Measurements from ENCODE around the gene SPRR1A.

GRCh38 chr1:153028766-153029165, 44.9 kb downstream of the SPRR1A start:
- TF ChIP-seq MXI1 (IDR thresholded peaks at IDR 0.05; ENCODE audit: borderline replicate concordance, low read depth, low read length) = no peak
- TF ChIP-seq, protein P1, sequence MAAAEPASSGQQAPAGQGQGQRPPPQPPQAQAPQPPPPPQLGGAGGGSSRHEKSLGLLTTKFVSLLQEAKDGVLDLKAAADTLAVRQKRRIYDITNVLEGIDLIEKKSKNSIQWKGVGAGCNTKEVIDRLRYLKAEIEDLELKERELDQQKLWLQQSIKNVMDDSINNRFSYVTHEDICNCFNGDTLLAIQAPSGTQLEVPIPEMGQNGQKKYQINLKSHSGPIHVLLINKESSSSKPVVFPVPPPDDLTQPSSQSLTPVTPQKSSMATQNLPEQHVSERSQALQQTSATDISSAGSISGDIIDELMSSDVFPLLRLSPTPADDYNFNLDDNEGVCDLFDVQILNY (CRISPR knock-in tag; conservative IDR thresholded peaks at IDR 0.05) = no peak
- TF ChIP-seq ZBTB21 (CRISPR knock-in tag; IDR thresholded peaks at IDR 0.05) = no peak
- no peak for TF ChIP-seq CTCF (CRISPR knock-in tag; IDR thresholded peaks at IDR 0.05)
- TF ChIP-seq CBX2 (IDR thresholded peaks at IDR 0.05; ENCODE audit: low read depth, low read length) = no peak
- no peak for TF ChIP-seq CBX2 (CRISPR knock-in tag; IDR thresholded peaks at IDR 0.05; ENCODE audit: low read depth)
- TF ChIP-seq ZSCAN29 (CRISPR knock-in tag; conservative IDR thresholded peaks at IDR 0.05) = no peak
- TF ChIP-seq THAP8 (CRISPR knock-in tag; IDR thresholded peaks at IDR 0.05; ENCODE audit: borderline replicate concordance) = no peak
- no peak for TF ChIP-seq EZH2 (conservative IDR thresholded peaks at IDR 0.05; ENCODE audit: low read depth, low read length)
- TF ChIP-seq FOXJ3 (CRISPR knock-in tag; IDR thresholded peaks at IDR 0.05; ENCODE audit: borderline replicate concordance) = no peak
- TF ChIP-seq ZNF687 (CRISPR knock-in tag; IDR thresholded peaks at IDR 0.05) = no peak
- TF ChIP-seq MAFK (conservative IDR thresholded peaks at IDR 0.05 in 1 of 2, IDR thresholded peaks at IDR 0.05 in 1 of 2; ENCODE audit: low read length in 2 of 2) = no peak
- TF ChIP-seq, protein P2, sequence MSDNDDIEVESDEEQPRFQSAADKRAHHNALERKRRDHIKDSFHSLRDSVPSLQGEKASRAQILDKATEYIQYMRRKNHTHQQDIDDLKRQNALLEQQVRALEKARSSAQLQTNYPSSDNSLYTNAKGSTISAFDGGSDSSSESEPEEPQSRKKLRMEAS (IDR thresholded peaks at IDR 0.05) = no peak
- no peak for TF ChIP-seq ZSCAN30 (CRISPR knock-in tag; IDR thresholded peaks at IDR 0.05)
- TF ChIP-seq, protein P3, sequence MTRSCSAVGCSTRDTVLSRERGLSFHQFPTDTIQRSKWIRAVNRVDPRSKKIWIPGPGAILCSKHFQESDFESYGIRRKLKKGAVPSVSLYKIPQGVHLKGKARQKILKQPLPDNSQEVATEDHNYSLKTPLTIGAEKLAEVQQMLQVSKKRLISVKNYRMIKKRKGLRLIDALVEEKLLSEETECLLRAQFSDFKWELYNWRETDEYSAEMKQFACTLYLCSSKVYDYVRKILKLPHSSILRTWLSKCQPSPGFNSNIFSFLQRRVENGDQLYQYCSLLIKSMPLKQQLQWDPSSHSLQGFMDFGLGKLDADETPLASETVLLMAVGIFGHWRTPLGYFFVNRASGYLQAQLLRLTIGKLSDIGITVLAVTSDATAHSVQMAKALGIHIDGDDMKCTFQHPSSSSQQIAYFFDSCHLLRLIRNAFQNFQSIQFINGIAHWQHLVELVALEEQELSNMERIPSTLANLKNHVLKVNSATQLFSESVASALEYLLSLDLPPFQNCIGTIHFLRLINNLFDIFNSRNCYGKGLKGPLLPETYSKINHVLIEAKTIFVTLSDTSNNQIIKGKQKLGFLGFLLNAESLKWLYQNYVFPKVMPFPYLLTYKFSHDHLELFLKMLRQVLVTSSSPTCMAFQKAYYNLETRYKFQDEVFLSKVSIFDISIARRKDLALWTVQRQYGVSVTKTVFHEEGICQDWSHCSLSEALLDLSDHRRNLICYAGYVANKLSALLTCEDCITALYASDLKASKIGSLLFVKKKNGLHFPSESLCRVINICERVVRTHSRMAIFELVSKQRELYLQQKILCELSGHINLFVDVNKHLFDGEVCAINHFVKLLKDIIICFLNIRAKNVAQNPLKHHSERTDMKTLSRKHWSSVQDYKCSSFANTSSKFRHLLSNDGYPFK (CRISPR knock-in tag; IDR thresholded peaks at IDR 0.05; ENCODE audit: borderline replicate concordance) = no peak

Measured in HepG2 (cell line).